LNCAP (cell line): Measurements from ENCODE around the gene CACNB1.

ENCODE experiments used
- CTCF ChIP-seq: fragments of 450-650 bp; IDR thresholded peaks from 2 replicates; pipeline ENCODE4 v1.5.1; 2017; ENCODE audit warnings: mild to moderate bottlenecking

The CACNB1 gene

DNA sequence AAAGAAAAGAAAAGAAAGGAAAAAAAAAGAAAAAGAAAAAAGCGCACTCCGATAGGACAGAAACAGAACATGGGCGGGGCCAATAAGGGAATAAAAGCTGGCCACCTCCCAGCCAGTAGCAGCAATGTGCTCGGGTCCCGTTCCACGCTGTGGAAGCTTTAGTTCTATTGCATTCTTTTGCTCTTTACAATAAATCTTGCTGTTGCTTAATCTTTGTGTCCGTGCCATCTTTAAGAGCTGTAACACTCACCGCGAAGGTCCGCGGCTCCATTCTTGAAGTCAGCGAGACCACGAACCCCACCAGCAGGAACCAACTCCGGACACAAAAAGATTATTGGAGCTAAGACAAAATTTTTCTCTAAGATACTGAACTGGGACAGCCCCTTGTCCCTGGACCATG lies 28.4 kb downstream of the CACNB1 start:
- no peak for TF ChIP-seq CTCF

DNA sequence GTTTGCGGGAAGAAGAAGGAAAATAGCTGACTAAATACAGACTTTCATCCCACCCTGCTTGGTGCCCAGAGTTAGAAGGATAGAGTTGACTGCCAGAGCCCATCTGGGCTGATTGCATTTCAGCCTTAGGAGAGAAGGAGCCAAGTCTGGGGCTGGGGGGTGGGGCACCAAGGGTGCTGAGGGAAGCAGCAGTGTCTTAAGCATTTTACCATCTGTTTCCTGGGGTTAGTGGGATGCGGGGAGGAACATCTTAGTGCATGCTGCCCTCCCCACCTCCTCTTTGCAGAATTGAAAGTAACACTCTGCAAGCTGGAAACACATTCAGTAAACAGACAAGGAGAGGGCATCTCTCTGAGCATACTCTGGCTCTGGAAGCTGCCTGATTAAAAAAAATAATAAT lies 30.0 kb downstream of the CACNB1 start:
- TF ChIP-seq CTCF: no peak

DNA sequence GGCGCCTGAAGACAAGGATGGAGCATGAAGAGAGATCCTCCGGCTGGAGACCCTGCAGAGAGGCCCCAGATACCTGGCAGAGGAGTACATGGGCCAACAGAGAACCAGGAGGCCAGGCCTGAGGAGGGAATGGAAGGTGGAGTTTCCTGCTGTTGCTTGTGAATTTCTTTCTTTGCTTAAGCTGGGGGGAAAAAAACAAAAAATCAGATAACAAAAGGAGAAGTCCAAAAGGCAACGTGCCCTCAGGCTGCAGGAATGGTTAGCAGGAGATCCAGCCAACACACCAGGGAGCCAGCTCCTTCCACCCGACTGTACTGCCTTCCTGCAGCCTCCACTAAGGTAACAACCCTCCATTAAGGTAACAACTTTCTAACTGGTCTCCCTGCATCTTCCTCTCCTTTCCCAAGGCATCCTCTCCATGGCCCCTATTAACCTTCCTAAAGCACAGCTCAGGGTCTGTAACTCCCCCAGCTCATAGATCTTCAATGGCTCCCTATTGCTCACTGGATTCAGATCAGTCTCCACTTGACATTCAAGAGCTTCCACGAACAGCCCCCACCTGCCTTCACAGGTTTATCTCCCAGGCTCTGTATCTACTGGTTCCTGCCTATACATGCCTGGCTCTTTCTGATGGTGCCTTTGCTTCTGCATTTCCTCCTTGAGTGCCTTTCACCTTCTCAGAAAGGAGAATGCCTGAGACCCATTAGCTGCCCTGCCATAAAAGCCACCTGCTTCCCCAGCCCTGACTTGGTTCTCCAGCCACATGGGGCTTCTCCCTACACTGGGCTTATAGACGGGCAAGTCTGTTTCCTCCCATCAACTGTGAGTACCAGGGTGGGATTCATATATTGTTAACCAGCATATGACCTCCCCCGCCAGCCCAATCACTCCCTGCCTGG lies 30.8 kb downstream of the CACNB1 start:
- no peak for TF ChIP-seq CTCF

DNA sequence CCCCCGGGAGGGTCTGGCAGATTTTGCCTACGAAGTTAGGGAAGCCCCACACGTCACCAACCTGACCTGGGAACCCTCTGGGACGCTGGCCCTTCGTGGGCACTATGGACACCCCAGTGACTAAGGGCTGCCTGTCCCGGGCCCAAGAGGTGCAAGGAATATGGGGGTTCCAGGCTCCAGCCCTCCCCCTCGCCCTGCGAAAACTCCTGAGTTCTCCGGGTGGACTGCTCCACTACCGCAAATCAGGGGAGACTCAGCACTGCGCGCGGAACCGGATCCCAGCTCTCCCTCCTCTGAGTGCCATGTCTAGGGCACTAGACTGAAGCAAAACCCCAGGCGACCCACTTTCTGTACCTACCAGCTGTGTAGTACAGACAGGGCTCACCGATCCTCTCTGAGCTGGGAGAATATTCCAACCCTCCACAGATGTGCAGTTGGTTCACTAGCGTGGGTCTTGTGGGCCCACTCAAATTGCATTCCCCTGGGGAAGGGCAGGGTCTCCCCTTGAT lies 31.6 kb downstream of the CACNB1 start, which contains the start of gene ARL5C:
Gene ARL5C, minus strand, starts transcription at position 321 of the 509 bp plus-strand sequence. CDS start 401 bp downstream, outside the sequence.
- TF ChIP-seq CTCF: no peak

- no peak for TF ChIP-seq CTCF
These were observed 32.2 kb downstream of the CACNB1 start for GRCh38 chr17:39165178-39165840.

DNA sequence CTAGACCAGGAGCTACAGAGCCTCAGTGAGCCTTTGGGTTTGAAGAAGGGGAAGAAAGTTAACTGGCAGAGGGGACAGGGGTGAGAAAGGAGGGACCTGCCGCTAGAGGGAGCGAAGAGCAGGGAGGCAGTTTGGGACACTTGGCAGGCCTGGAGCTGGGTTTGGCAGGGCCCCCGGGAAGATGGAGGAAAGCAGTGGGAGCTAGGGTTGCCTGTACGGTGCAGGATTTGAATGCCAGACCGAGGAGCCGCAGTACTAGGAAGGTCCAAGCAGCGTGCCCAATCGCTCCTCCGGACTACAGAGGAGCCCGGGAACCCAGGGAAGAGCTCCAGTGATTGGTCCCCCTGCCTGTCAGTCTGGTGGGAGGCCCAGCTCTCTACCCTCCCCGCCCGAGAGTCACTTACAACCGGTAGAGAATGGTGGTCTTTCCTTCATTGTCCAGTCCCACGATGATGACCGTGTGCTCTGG lies 32.8 kb downstream of the CACNB1 start:
- TF ChIP-seq CTCF: peak; percentile 80

DNA sequence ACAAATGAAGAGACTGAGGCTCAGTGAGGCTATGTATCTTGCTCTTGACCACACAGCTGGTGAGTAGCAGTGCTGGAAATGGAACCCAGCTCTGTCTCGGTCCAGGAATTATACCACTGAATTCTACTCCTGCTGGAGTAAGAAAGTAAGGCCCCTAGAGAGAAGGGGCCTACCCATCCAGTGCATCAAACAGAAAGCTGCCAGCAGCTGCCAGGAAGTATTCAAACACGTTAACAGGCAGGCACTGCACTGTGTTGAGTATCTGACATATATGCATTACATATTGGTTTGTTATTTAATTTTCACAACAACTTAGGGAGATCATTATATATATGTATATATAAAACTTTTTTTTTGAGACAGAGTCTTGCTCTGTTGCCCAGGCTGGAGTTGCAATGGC lies 35.5 kb downstream of the CACNB1 start:
- TF ChIP-seq CTCF: no peak
